Sigmoid colon (tissue), 7 donors: ENCODE data around the gene GPS2. TPM values are rescaled to one million over a fixed set of nuclear protein-coding genes. Genes with fewer than 3 reads are reported as not detected.

Source experiments
- DNase-seq: peaks from one replicate; pipeline ENCODE4 v3.0.0-alpha.2; 2019
- H3K27ac ChIP-seq, 4 donors: fragments of 200-600 bp; sonication (generic); one replicate each; pipeline ENCODE4 v1.5.1; 2016 to 2019; ENCODE audit warnings: mild to moderate bottlenecking in 1 of 4
- H3K27me3 ChIP-seq, 3 donors: fragments of 200-600 bp; sonication (generic); one replicate each; pipeline ENCODE4 v1.5.1; 2019; ENCODE audit warnings: mild to moderate bottlenecking in 1 of 3
- H3K36me3 ChIP-seq, 4 donors: fragments of 200-600 bp; sonication (generic); one replicate each; pipeline ENCODE4 v1.5.1; 2016 to 2019
- H3K4me1 ChIP-seq, 4 donors: fragments of 200-600 bp; sonication (generic); one replicate each; pipeline ENCODE4 v1.5.1; 2017 to 2019
- H3K4me3 ChIP-seq, 4 donors: fragments of 200-600 bp; sonication (generic); one replicate each; pipeline ENCODE4 v1.5.1; 2017 to 2019; ENCODE audit warnings: mild to moderate bottlenecking in 2 of 4, moderate library complexity in 1 of 4
- H3K9me3 ChIP-seq, 4 donors: fragments of 200-600 bp in 3 of 4; sonication (generic) in 3 of 4; one replicate each; pipeline versions ENCODE4 v1.5.1 to v1.6.1; 2013 to 2019
- EP300 ChIP-seq, 4 donors: sonication (generic); formaldehyde crosslinking; IDR thresholded peaks; one replicate each; pipeline ENCODE4 v1.6.1; 2017; ENCODE audit warnings: antibody characterized with exemption in 4 of 4
- POLR2A ChIP-seq, 2 donors: fragments of 450-650 bp; IDR thresholded peaks; one replicate each; pipeline ENCODE4 v1.6.1; 2016; ENCODE audit warnings: antibody characterized with exemption in 2 of 2, mild to moderate bottlenecking in 2 of 2, moderate library complexity in 2 of 2
- POLR2AphosphoS5 ChIP-seq, 4 donors: sonication (generic); formaldehyde crosslinking; IDR thresholded peaks; one replicate each; pipeline ENCODE4 v1.6.1; 2017; ENCODE audit warnings: antibody characterized with exemption in 4 of 4
- WGBS, 2 donors: extraction: QIAGEN DNeasy Blood & Tissue Kit; methylation state at CpG; one replicate each; pipeline ENCODE4 v1.1.7; 2013; 5-methylcytosine and 5-hydroxymethylcytosine counted together
- intact Hi-C: fragments of 100-400 bp; cut with DNase I; formaldehyde crosslinking; loops from one replicate; pipeline ENCODE4 v1.15.1; 2023
- polyA plus RNA-seq, 3 donors: library from polyadenylated mRNA; stranded (reverse); fragments of 200-250 nt; gene quantifications; one replicate each; pipeline ENCODE4 v1.2.3, GENCODE V29; 2013
- total RNA-seq, 4 donors: library from RNA; depleted of rRNA; stranded (reverse); fragments of >200 nt; gene quantifications; one replicate each; pipeline ENCODE4 v1.1.0, GENCODE V29; 2016
- TF ChIP-seq, protein P1 (sequence below), 4 experiments: fragments of 450-650 bp in 3 of 4; fragments of 200-600 bp in 1 of 4; IDR thresholded peaks; one replicate each; pipeline ENCODE4 v1.5.1; 2016 to 2019; ENCODE audit warnings: antibody characterized with exemption in 4 of 4, mild to moderate bottlenecking in 3 of 4, moderate library complexity in 2 of 4
- donor health status: healthy with polysubstance abuse.
- donor health status: Bipolar disorder and iron deficiency.
- donor health status: healthy.

GPS2 gene
- total and polyA plus RNA-seq, 7 donors, result 67.9 to 114 (median 84.2) TPM

DNA sequence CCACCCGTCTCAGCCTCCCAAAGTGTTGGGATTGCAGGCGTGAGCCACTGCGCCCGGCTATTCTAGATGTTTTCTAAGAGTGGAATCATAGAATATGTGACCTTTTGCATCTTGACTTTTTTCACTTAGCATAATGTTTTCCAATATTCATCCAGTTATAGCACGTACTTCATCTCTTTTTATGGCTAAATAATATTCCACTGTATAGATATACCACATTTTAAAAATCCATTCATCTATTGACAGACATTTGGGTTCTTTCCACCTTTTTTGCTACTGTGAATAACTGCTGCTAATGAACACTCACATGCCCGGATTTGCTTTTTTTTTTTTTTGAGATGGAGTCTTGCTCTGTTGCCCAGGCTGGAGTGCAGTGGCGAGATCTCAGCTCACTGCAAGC lies 11.0 kb downstream of the GPS2 start:
- no peaks in the 10 kb centered on the region for H3K27me3 ChIP-seq
- DNase-seq, result no peak
- H3K4me3 ChIP-seq, result no peak overlapping the region
- TF ChIP-seq, protein P1, sequence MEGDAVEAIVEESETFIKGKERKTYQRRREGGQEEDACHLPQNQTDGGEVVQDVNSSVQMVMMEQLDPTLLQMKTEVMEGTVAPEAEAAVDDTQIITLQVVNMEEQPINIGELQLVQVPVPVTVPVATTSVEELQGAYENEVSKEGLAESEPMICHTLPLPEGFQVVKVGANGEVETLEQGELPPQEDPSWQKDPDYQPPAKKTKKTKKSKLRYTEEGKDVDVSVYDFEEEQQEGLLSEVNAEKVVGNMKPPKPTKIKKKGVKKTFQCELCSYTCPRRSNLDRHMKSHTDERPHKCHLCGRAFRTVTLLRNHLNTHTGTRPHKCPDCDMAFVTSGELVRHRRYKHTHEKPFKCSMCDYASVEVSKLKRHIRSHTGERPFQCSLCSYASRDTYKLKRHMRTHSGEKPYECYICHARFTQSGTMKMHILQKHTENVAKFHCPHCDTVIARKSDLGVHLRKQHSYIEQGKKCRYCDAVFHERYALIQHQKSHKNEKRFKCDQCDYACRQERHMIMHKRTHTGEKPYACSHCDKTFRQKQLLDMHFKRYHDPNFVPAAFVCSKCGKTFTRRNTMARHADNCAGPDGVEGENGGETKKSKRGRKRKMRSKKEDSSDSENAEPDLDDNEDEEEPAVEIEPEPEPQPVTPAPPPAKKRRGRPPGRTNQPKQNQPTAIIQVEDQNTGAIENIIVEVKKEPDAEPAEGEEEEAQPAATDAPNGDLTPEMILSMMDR (IDR thresholded peaks at IDR 0.05), result no peak
- H3K4me1 ChIP-seq, result peaks cover 0 to 18% (median 9%) of the 10 kb centered on the region in 4 donors
- 97% methylated on average over 7 of the region's 7 CpGs for WGBS, 2 donors
- no peak overlapping the region for H3K27ac ChIP-seq
- H3K9me3 ChIP-seq, result no peaks in the 10 kb centered on the region
- H3K36me3 ChIP-seq, result no peaks in the 10 kb centered on the region
- intact Hi-C loops, result loop anchor here (5.0 kb wide), 1 partner anchor 42 kb away; the partner anchor contains the start of gene CLDN7

DNA sequence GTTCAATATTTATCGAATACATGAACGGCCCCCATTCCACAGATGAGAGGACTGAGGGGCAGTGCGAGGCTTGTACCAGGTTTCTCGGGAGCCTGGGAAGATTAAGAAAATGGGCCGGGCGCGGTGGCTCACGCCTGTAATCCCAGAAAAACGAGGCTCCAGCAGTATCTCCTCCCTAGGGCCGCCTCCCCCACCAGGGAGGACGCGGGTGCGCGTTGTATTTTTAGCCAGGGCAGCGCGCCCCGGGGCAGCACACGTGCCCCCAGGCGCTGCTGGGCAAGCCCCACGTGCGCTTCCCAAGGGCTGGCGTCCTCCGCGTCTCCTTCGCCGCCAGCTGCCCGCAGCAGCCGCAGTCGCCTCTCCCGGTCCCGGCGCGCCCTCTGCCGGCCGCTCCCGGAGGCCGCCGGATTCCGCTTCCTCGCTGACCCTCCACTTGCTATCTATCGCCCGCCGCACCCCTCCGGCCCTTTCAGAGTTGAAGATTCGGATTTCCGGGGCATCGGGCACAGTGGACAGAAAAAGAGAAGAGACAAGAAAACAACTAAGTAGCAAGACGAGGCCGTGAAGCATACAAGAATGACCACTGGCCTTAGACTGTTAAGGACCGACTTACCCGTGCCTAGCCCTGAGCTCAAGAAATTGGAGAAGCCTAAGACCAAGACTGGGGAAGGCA lies 18.8 kb downstream of the GPS2 start:
- Histone ChIP-seq H3K9me3 (no peaks in the 10 kb centered on the region), H3K36me3 (no peaks in the 10 kb centered on the region), H3K27ac (peak overlapping the region; percentile 76 to 83 (median 79)), H3K4me3 (peak overlapping the region in 2 of 4 donors; percentile 14 to 25), H3K27me3 (peaks cover 11 to 37% (median 18%) of the 10 kb centered on the region in 3 donors), H3K4me1 (peaks cover 0 to 55% (median 54%) of the 10 kb centered on the region in 4 donors)
- intact Hi-C loops, result loop anchor here (1.0 to 2.0 kb wide), 2 partner anchors 16 to 46 kb away; partner anchors contain the start of gene CTDNEP1
- TF ChIP-seq POLR2A (IDR thresholded peaks at IDR 0.05), result no peak
- peak in 2 of 4 donors; percentile 78 to 92 for TF ChIP-seq EP300 (IDR thresholded peaks at IDR 0.05)
- TF ChIP-seq POLR2AphosphoS5 (IDR thresholded peaks at IDR 0.05), result peak; percentile 42 to 87 (median 59)
- TF ChIP-seq, protein P1 (IDR thresholded peaks at IDR 0.05), result peak; percentile 93 to 96 (median 94)
- WGBS, 2 donors, result 5 to 6% methylated on average over 51 of the region's 51 CpGs
- peak; percentile 94 for DNase-seq

DNA sequence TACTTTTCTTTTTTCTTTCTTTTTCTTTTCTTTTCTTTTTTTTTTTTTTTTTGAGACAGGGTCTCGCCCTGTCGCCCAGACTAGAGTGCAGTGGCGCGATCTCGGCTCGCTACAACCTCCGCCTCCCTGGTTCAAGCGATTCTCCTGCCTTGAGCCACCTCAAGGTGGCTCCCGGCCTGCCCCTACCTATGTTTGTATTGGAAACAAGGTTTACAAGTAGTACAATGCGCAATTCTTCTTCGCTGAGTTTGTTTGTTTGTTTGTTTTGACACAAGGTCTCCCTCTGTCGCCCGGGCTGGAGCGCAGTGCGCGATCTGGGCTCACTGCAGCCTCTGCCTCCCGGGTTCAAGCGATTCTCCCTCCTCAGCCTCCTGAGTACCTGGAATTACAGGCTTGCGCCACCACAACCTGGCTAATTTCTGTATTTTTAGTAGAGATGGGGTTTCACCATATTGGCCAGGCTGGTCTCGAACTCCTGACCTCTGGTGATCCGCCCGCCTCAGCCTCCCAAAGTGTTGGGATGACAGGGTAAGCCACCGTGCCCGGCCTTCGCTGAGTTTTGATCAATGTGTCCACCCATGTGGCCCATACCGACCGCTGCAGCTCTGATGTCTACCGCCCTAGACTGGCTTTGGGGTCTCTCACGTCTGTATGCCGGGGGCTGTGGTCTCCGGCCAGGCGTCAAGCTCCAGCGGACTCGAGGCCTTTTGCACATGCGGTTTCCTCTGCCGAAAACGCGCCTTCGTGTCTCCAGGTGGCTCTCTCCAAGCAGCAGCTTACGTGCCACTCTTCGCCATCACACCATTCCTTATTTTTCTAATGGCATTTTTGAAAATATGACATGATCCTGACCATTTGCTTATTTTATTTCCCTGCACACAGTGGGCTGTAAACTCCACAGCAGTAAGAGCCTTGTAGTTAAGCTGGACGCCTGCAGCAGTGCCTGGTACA lies 19.7 kb downstream of the GPS2 start:
- Histone ChIP-seq H3K4me1 (peaks cover 0 to 64% (median 59%) of the 10 kb centered on the region in 4 donors), H3K27ac (peak overlapping the region; percentile 76 to 83 (median 79)), H3K27me3 (peaks cover 11 to 38% (median 18%) of the 10 kb centered on the region in 3 donors), H3K9me3 (no peaks in the 10 kb centered on the region), H3K4me3 (peak overlapping the region in 2 of 4 donors; percentile 14 to 25), H3K36me3 (no peaks in the 10 kb centered on the region)
- WGBS, 2 donors, result 52% methylated on average over 42 of the region's 42 CpGs
- DNase-seq, result no peak
- TF ChIP-seq, protein P1 (IDR thresholded peaks at IDR 0.05), result no peak
- TF ChIP-seq POLR2A (IDR thresholded peaks at IDR 0.05) (no peak), POLR2AphosphoS5 (IDR thresholded peaks at IDR 0.05) (no peak), EP300 (IDR thresholded peaks at IDR 0.05) (no peak)
- intact Hi-C loops, result loop anchor here (1.0 to 2.0 kb wide), 2 partner anchors 15 to 45 kb away; partner anchors contain the start of gene CTDNEP1

DNA sequence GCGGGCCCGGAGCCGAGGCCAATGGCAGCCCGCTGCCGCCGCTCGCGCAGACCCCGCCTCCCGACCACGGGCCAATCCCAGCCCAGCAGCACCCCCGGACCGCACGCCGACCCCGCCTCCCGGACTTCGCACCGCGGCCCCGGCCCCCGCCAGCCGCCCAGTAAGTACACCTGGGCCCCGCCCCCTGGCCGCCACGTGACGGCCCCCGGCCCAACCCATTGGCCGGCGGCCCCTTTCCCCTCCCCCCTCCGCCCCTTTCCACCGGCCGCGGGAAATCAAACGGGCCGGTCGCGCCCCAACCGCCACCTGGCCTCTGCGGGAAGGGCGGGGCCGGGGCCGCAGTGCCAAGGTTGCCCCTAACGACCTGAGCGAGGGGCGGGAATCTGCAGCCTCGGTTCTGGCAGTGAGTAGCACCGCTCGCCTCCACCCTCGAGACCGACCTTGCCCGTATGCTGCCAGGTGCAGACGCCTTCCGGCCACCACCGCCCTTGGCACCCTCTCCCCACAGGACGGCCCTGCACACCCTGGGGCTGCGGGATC lies 20.5 kb downstream of the GPS2 start, which contains the start of gene YBX2:
Gene YBX2, minus strand, starts transcription at position 26 of the 540 bp plus-strand sequence. CDS start 139 bp downstream, outside the sequence.
- peak within 1 kb of the TSS in 3 of 4 donors; percentile 28 to 44 (median 38) for H3K4me3 ChIP-seq
- H3K27ac ChIP-seq, result peak within 1 kb of the TSS; percentile 76 to 83 (median 79)
- no peaks in the 10 kb centered on the region for H3K9me3 ChIP-seq
- no peak for TF ChIP-seq POLR2A (IDR thresholded peaks at IDR 0.05)
- TF ChIP-seq POLR2AphosphoS5 (IDR thresholded peaks at IDR 0.05), result peak in 1 of 4 donors; percentile 28
- TF ChIP-seq EP300 (IDR thresholded peaks at IDR 0.05), result no peak
- TF ChIP-seq, protein P1 (IDR thresholded peaks at IDR 0.05), result no peak
- intact Hi-C loops, result no loop called here
- peaks cover 0 to 69% (median 62%) of the 10 kb centered on the region in 4 donors for H3K4me1 ChIP-seq
- 1 to 2% methylated on average over 57 of the region's 57 CpGs for WGBS, 2 donors
- H3K27me3 ChIP-seq, result peaks cover 11 to 38% (median 18%) of the 10 kb centered on the region in 3 donors
- H3K36me3 ChIP-seq, result no peaks in the 10 kb centered on the region
- no peak for DNase-seq
